Measurements from ENCODE around the gene GOT1.

GOT1 gene

DNA sequence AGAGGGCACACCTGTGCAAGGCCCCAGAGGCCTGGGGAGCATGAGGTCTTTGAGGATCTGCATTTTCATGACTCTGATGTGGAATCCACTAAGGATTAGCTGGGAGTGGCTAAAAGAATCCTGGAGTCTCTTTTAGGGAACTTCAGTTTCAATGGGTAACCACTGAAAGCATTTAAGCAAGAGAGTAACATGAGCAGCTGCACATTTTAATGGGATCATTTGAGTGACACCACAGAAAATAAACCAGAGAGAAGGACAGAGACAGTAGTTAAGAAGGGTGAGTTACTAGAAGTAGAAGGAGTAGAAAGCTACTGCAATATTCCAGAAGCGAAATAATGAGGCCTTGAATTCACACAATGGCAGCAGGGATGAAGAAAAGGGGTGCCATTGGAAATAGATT lies 5.2 kb downstream of the GOT1 start:
- no peak overlapping the region for H3K4me3 ChIP-seq
- no peak overlapping the region for H3K9ac ChIP-seq
- no peaks in the 10 kb centered on the region for H3K9me3 ChIP-seq
- H3K4me1 ChIP-seq, result peaks cover 20% of the 10 kb centered on the region
- no peak for TF ChIP-seq Cebpa-rat (IDR thresholded peaks at IDR 0.05)
- no peak overlapping the region for H3K27ac ChIP-seq
- H3K36me3 ChIP-seq, result peaks cover 36% of the 10 kb centered on the region
- no peaks in the 10 kb centered on the region for H3K27me3 ChIP-seq
- peaks cover 6% of the 10 kb centered on the region; the same call in 1 of the 2 replicates for H4K20me1 ChIP-seq
- no peak overlapping the region for H3K4me2 ChIP-seq

DNA sequence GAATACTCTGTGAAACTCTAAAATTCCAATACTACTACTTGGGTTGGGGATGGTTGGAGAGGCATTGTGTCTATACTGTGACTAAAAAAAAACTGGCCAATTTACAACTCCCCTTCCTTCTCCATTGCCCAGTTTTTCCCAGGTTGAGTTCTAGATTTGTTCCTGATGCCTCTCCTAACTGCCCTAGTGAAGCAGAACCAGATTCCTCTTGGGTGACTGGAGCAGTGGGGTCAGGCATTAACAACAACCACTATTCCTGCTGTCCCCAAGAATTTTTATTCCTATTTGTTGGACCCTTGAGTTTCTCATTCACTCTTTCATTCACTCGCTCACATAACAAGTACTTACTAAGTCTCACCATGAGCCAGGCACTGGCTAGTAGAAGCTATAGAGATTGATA lies 5.8 kb downstream of the GOT1 start:
- Histone ChIP-seq H3K27me3 (no peaks in the 10 kb centered on the region), H4K20me1 (peaks cover 6% of the 10 kb centered on the region; the same call in 1 of the 2 replicates), H3K4me3 (no peak overlapping the region), H3K9ac (no peak overlapping the region), H3K27ac (no peak overlapping the region), H3K9me3 (no peaks in the 10 kb centered on the region), H3K4me1 (peaks cover 14% of the 10 kb centered on the region), H3K4me2 (no peak overlapping the region), H3K36me3 (peaks cover 42% of the 10 kb centered on the region)
- no peak for TF ChIP-seq Cebpa-rat (IDR thresholded peaks at IDR 0.05)

DNA sequence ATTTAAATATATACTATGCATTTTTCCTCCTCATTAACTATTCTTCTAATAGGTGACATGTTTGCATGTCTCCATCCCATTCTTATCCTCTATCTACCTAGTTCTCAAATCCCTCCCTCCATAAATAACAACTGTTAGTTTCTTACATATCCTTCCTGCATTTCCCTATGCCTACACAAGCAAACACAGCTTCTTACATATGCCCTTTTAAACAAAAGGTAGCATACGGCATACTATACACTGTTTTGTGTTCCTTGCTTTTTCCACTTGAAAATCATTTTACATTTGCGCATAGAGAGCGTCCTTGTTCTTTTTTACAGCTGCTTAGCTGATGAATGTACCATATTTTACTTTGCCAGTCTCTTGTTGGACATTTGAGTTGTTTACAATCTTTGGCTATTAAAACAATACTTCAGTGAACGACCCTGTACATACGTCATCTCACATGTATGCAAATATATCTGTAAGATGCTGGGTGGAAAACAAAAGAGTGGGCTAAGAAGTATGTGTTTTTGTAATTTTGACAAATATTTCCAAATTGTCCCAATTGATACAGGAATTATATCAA lies 7.8 kb downstream of the GOT1 start:
- H3K9ac ChIP-seq, result no peak overlapping the region
- no peaks in the 10 kb centered on the region for H3K27me3 ChIP-seq
- TF ChIP-seq Cebpa-rat (IDR thresholded peaks at IDR 0.05), result no peak
- H3K4me3 ChIP-seq, result no peak overlapping the region
- H3K4me2 ChIP-seq, result no peak overlapping the region
- peaks cover 58% of the 10 kb centered on the region for H3K36me3 ChIP-seq
- H3K9me3 ChIP-seq, result no peaks in the 10 kb centered on the region
- peaks cover 5% of the 10 kb centered on the region; the same call in 1 of the 2 replicates for H3K4me1 ChIP-seq
- peaks cover 6% of the 10 kb centered on the region; the same call in 1 of the 2 replicates for H4K20me1 ChIP-seq
- H3K27ac ChIP-seq, result no peak overlapping the region

DNA sequence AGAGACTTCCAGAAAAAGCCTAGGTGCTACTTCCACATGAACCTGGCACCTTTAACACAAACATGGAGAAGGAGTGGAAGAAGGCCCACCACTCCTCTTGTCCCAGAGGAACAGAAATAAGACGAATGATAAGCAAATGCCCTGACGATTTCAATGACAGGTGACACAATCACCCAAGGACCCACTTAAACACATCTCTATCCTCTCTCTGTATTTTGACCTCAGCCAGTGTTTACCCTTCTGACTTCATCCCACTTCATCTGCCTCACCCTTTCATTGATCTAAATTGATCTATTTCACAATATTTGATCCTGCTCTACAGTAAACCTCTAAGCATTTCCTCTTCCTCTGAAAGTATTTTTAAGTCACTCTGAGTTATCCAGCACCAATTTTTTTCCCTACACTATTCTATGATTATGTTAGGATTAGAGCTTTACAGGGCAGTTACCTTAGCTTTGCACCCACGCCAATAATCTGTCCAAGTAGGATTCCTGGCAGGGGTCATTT lies 9.1 kb downstream of the GOT1 start:
- TF ChIP-seq Cebpa-rat (IDR thresholded peaks at IDR 0.05), result no peak
- H3K9me3 ChIP-seq, result 0 out of 2 replicates have a peak, but pooled peaks cover 3% of the 10 kb centered on the region
- no peak overlapping the region for H3K9ac ChIP-seq
- H3K4me1 ChIP-seq, result peaks cover 4% of the 10 kb centered on the region; the same call in 1 of the 2 replicates
- H3K36me3 ChIP-seq, result peaks cover 58% of the 10 kb centered on the region
- H3K27ac ChIP-seq, result no peak overlapping the region
- H4K20me1 ChIP-seq, result peaks cover 6% of the 10 kb centered on the region; the same call in 1 of the 2 replicates
- no peaks in the 10 kb centered on the region for H3K27me3 ChIP-seq
- H3K4me2 ChIP-seq, result no peak overlapping the region
- no peak overlapping the region for H3K4me3 ChIP-seq

DNA sequence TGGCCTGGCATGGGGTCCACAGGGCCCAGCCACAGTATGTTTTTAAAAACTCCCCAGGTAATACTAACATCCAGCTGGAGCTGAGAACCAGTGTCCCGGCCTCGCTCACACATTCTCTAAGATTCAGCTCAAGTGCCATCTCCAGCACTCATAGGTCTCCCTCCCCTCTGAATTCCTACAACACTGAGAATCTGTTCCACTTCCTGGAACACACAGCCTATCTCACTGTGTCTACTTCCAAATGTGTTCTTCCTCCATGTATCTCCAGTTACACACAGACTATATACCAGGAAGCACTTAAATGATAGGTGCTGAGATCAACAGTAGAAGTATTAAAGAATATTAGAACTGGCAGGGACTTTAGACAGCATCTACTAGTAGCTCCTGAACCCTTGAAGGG lies 10.7 kb downstream of the GOT1 start:
- no peak for TF ChIP-seq Cebpa-rat (IDR thresholded peaks at IDR 0.05)
- Histone ChIP-seq H3K9me3 (0 out of 2 replicates have a peak, but pooled peaks cover 3% of the 10 kb centered on the region), H3K4me2 (no peak overlapping the region), H3K4me1 (no peaks in the 10 kb centered on the region), H3K27ac (no peak overlapping the region), H3K9ac (no peak overlapping the region), H3K36me3 (peaks cover 42% of the 10 kb centered on the region), H4K20me1 (no peaks in the 10 kb centered on the region; the same call in 1 of the 2 replicates), H3K4me3 (no peak overlapping the region), H3K27me3 (no peaks in the 10 kb centered on the region)

DNA sequence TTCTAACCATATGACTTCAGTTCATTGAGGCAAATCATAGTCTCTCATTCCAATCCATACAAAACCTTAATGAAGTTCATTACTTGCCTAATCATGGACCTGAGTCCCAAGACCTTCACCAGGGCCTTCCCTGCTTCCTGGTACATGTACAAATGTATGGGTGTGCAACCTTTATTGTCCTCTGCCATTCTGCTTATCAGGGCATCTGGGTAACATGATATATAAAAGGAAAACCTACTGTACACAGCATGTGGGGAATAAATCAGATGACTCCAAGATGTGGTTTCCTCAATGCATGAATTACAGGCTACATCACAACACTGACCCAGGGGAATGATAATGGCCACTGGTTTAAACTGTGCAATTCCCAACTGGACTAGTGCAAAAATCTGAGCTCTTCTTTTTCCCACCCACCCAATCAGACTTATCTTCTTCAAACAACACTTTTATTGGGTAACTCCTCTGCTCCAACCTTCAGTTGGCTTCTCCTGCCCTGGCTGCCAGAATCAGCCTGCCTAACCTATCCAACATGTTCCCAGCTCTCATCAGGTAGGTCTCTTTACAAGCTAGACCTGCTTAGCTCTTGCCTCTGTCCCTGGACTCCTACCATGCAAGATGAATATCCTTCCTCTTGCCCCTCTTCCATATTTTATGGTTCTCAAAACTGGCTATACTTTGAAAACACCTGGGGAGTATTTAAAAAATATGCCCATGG lies 11.4 kb downstream of the GOT1 start:
- no peak for TF ChIP-seq Cebpa-rat (IDR thresholded peaks at IDR 0.05)
- Histone ChIP-seq H3K27ac (no peak overlapping the region), H3K9me3 (0 out of 2 replicates have a peak, but pooled peaks cover 3% of the 10 kb centered on the region), H3K4me3 (no peak overlapping the region), H3K4me1 (no peaks in the 10 kb centered on the region), H3K36me3 (peaks cover 40% of the 10 kb centered on the region), H3K27me3 (no peaks in the 10 kb centered on the region), H3K4me2 (no peak overlapping the region), H4K20me1 (no peaks in the 10 kb centered on the region; the same call in 1 of the 2 replicates), H3K9ac (no peak overlapping the region)

DNA sequence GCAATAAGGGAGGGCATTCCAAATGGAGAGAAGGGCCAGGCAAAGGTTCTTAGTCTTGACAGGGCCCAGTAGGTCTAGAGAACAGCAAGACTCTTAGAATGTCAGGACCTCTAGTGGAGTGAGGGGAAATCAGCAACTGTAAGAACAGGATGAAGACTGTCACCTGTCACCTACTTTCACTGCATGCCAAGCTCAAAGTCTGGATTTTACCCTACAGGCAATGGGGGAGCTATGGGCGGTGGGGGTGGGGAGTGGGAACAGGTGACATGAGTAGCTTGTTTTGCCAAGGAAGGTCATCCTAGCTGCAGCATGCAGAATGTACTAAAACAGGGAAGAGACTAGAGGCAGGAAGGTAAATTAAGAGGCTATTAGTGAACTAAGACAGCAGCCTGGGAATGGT lies 18.3 kb downstream of the GOT1 start:
- H3K36me3 ChIP-seq, result peaks cover 12% of the 10 kb centered on the region
- no peak overlapping the region for H3K4me2 ChIP-seq

DNA sequence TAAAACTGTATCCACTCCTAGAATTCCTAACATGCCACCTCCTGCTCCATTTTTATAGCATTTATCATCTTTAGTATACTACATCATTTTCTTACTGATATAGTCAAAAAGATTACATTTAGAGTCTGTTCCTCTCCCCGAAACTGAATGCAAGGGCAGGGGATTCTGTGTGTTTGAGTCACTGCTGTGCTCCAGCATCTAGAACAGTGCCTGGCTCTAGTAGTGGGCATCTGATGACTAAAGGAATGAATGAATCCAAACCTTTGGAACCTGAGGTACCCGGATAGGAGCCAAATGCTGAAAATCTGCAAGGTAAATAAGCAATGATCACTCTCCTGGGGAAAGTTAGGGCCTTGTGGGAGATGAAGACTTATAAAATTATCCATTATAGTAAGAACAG lies 18.9 kb downstream of the GOT1 start:
- Histone ChIP-seq H3K4me2 (no peak overlapping the region), H3K27ac (no peak overlapping the region), H3K36me3 (peaks cover 17% of the 10 kb centered on the region), H4K20me1 (no peaks in the 10 kb centered on the region; the same call in 1 of the 2 replicates), H3K9ac (no peak overlapping the region), H3K27me3 (no peaks in the 10 kb centered on the region), H3K9me3 (0 out of 2 replicates have a peak, but pooled peaks cover 3% of the 10 kb centered on the region), H3K4me1 (no peaks in the 10 kb centered on the region), H3K4me3 (no peak overlapping the region)
- TF ChIP-seq Cebpa-rat (IDR thresholded peaks at IDR 0.05), result no peak

More for the DNA sequence above, 18.3 kb downstream of the GOT1 start:
- Histone ChIP-seq H3K27me3 (no peaks in the 10 kb centered on the region), H3K9me3 (0 out of 2 replicates have a peak, but pooled peaks cover 3% of the 10 kb centered on the region), H3K4me1 (no peaks in the 10 kb centered on the region), H4K20me1 (no peaks in the 10 kb centered on the region; the same call in 1 of the 2 replicates), H3K9ac (no peak overlapping the region), H3K27ac (no peak overlapping the region), H3K4me3 (no peak overlapping the region)
- no peak for TF ChIP-seq Cebpa-rat (IDR thresholded peaks at IDR 0.05)

DNA sequence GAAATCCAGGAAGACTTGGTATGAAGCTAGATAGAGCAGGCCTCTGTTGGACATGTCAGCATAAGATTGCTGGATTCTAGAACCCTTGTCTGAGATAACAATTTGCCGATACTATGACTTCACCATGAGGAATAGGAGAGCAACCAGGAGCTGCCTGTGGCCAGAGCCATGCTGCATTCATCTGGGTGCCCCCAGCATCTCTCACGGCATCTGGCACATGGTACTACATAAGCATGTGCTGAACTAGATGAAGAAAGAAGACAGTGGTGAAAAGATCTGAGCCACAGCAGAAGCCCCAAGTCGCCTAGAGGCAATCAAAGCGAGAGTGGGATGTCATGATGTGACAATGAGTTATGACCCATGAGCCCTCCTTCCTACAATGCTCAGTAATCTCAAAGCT lies 19.5 kb downstream of the GOT1 start:
- no peak overlapping the region for H3K4me3 ChIP-seq
- no peak overlapping the region for H3K27ac ChIP-seq
- H3K9ac ChIP-seq, result no peak overlapping the region
- peaks cover 24% of the 10 kb centered on the region for H3K36me3 ChIP-seq
- no peaks in the 10 kb centered on the region for H3K4me1 ChIP-seq
- H3K27me3 ChIP-seq, result no peaks in the 10 kb centered on the region
- no peak for TF ChIP-seq Cebpa-rat (IDR thresholded peaks at IDR 0.05)
- H3K4me2 ChIP-seq, result no peak overlapping the region
- H4K20me1 ChIP-seq, result no peaks in the 10 kb centered on the region; the same call in 1 of the 2 replicates
- H3K9me3 ChIP-seq, result no peaks in the 10 kb centered on the region

DNA sequence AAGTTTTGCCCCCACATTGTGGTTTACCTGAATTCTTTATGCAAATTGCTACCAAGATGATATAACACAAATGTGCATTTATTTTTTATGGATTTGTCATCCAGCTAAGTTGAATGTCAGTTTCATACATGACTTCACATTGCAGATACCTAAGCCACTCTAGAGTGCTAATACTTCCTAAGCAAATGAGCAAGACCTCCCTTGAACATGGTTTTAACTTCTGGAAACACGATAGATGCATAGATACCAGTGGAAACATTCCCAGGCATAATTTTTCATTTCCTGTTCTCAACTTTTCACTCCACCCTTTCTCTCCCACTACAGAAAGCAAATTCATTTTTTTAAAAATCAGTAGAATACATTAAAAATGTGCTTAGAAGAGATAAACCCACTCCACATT lies 20.3 kb downstream of the GOT1 start:
- no peaks in the 10 kb centered on the region for H3K9me3 ChIP-seq
- H3K4me2 ChIP-seq, result no peak overlapping the region
- no peaks in the 10 kb centered on the region; the same call in 1 of the 2 replicates for H4K20me1 ChIP-seq
- H3K4me1 ChIP-seq, result no peaks in the 10 kb centered on the region
- H3K27me3 ChIP-seq, result no peaks in the 10 kb centered on the region
- H3K9ac ChIP-seq, result no peak overlapping the region
- no peak for TF ChIP-seq Cebpa-rat (IDR thresholded peaks at IDR 0.05)
- no peak overlapping the region for H3K4me3 ChIP-seq
- peaks cover 30% of the 10 kb centered on the region for H3K36me3 ChIP-seq
- no peak overlapping the region for H3K27ac ChIP-seq

Measured in BLaER1 (cell line).